ENCODE data around the gene SPSB2. TPM values are rescaled to one million over a fixed set of nuclear protein-coding genes. Genes with fewer than 3 reads are reported as not detected.

SPSB2 gene
- total RNA-seq, 1 experiment from 2014 or later = 6.4 TPM

Other genes with a start within 250 kb of the SPSB2 start
- 0.11 TPM in 1 of 2 replicates, not detected in the other for gene LPAR5, start 237.3 kb downstream of the SPSB2 start, total RNA-seq (2014; rRNA removed; shearing (Covaris generic))
- 0.21 and 0.37 TPM in 2 replicates for gene ACRBP, start 225.9 kb downstream of the SPSB2 start, total RNA-seq (2014; rRNA removed; shearing (Covaris generic))
- 23.6 and 24.4 TPM in 2 replicates for gene ING4, start 210.2 kb downstream of the SPSB2 start, total RNA-seq (2014; rRNA removed; shearing (Covaris generic))
- gene ZNF384, start 183.9 kb downstream of the SPSB2 start, total RNA-seq (2014; rRNA removed; shearing (Covaris generic)) = 20.9 and 24.4 TPM in 2 replicates
- gene PIANP, start 172.5 kb downstream of the SPSB2 start, total RNA-seq (2014; rRNA removed; shearing (Covaris generic)) = not detected in 2 replicates
- gene COPS7A, start 149.3 kb downstream of the SPSB2 start, total RNA-seq (2014; rRNA removed; shearing (Covaris generic)) = 122 and 133 TPM in 2 replicates
- gene MLF2, start 120.2 kb downstream of the SPSB2 start, total RNA-seq (2014; rRNA removed; shearing (Covaris generic)) = 134 TPM in 2 replicates
- 88.9 and 92.6 TPM in 2 replicates for gene PTMS, start 106.9 kb downstream of the SPSB2 start, total RNA-seq (2014; rRNA removed; shearing (Covaris generic))
- gene LAG3, start 100.8 kb downstream of the SPSB2 start, total RNA-seq (2014; rRNA removed; shearing (Covaris generic)) = 0.13 TPM in 1 of 2 replicates, not detected in the other
- gene CD4, start 83.8 kb downstream of the SPSB2 start, total RNA-seq (2014; rRNA removed; shearing (Covaris generic)) = 0.05 TPM in 1 of 2 replicates, not detected in the other
- gene GPR162, start 51.5 kb downstream of the SPSB2 start, total RNA-seq (2014; rRNA removed; shearing (Covaris generic)) = 0.08 and 1.5 TPM in 2 replicates
- 10.3 and 10.8 TPM in 2 replicates for gene P3H3, start 44.9 kb downstream of the SPSB2 start, total RNA-seq (2014; rRNA removed; shearing (Covaris generic))
- 0.08 TPM in 1 of 2 replicates, not detected in the other for gene GNB3, start 32.4 kb downstream of the SPSB2 start, total RNA-seq (2014; rRNA removed; shearing (Covaris generic))
- 47.1 and 52.3 TPM in 2 replicates for gene CDCA3, start 22.0 kb downstream of the SPSB2 start, total RNA-seq (2014; rRNA removed; shearing (Covaris generic))
- 87.9 and 92.6 TPM in 2 replicates for gene USP5, start 21.2 kb downstream of the SPSB2 start, total RNA-seq (2014; rRNA removed; shearing (Covaris generic))
- 1,835 and 2,004 TPM in 2 replicates for gene TPI1, start 5.8 kb downstream of the SPSB2 start, total RNA-seq (2014; rRNA removed; shearing (Covaris generic))
- 10.0 and 10.7 TPM in 2 replicates for gene LRRC23, start 31.5 kb upstream of the SPSB2 start, total RNA-seq (2014; rRNA removed; shearing (Covaris generic))
- 14.5 and 16.5 TPM in 2 replicates for gene ENO2, start 41.3 kb upstream of the SPSB2 start, total RNA-seq (2014; rRNA removed; shearing (Covaris generic))
- 3.1 and 5.0 TPM in 2 replicates for gene ATN1, start 54.7 kb upstream of the SPSB2 start, total RNA-seq (2014; rRNA removed; shearing (Covaris generic))
- not detected in 2 replicates for gene RNU7-1, start 70.5 kb upstream of the SPSB2 start, total RNA-seq (2014; rRNA removed; shearing (Covaris generic))
- gene C12orf57, start 70.7 kb upstream of the SPSB2 start, total RNA-seq (2014; rRNA removed; shearing (Covaris generic)) = 118 and 135 TPM in 2 replicates
- not detected in 2 replicates for gene PTPN6, start 78.1 kb upstream of the SPSB2 start, total RNA-seq (2014; rRNA removed; shearing (Covaris generic))
- 410 and 413 TPM in 2 replicates for gene PHB2, start 97.4 kb upstream of the SPSB2 start, total RNA-seq (2014; rRNA removed; shearing (Covaris generic))
- gene EMG1, start 97.6 kb upstream of the SPSB2 start, total RNA-seq (2014; rRNA removed; shearing (Covaris generic)) = 62.9 and 70.8 TPM in 2 replicates
- 12.9 and 15.6 TPM in 2 replicates for gene LPCAT3, start 145.2 kb upstream of the SPSB2 start, total RNA-seq (2014; rRNA removed; shearing (Covaris generic))
- 3.3 and 3.6 TPM in 2 replicates for gene C1S, start 187.4 kb upstream of the SPSB2 start, total RNA-seq (2014; rRNA removed; shearing (Covaris generic))
- gene C1R, start 219.1 kb upstream of the SPSB2 start, total RNA-seq (2014; rRNA removed; shearing (Covaris generic)) = 2.0 and 2.5 TPM in 2 replicates
- 1.9 and 3.8 TPM in 2 replicates for gene C1RL, start 235.9 kb upstream of the SPSB2 start, total RNA-seq (2014; rRNA removed; shearing (Covaris generic))

Measured in SK-MEL-5 (cell line).